ENCODE data around the gene DRG1.

- TF ChIP-seq, protein P1, sequence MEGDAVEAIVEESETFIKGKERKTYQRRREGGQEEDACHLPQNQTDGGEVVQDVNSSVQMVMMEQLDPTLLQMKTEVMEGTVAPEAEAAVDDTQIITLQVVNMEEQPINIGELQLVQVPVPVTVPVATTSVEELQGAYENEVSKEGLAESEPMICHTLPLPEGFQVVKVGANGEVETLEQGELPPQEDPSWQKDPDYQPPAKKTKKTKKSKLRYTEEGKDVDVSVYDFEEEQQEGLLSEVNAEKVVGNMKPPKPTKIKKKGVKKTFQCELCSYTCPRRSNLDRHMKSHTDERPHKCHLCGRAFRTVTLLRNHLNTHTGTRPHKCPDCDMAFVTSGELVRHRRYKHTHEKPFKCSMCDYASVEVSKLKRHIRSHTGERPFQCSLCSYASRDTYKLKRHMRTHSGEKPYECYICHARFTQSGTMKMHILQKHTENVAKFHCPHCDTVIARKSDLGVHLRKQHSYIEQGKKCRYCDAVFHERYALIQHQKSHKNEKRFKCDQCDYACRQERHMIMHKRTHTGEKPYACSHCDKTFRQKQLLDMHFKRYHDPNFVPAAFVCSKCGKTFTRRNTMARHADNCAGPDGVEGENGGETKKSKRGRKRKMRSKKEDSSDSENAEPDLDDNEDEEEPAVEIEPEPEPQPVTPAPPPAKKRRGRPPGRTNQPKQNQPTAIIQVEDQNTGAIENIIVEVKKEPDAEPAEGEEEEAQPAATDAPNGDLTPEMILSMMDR (IDR thresholded peaks at IDR 0.05), result no peak
- TF ChIP-seq MAX (CRISPR knock-in tag; IDR thresholded peaks at IDR 0.05) (no peak), IRF2 (CRISPR knock-in tag; IDR thresholded peaks at IDR 0.05; ENCODE audit: borderline replicate concordance, low read depth) (no peak), EMX1 (CRISPR knock-in tag; IDR thresholded peaks at IDR 0.05) (no peak), ATF2 (CRISPR knock-in tag; IDR thresholded peaks at IDR 0.05; ENCODE audit: borderline replicate concordance, low read depth) (no peak)
- TF ChIP-seq, protein P2, sequence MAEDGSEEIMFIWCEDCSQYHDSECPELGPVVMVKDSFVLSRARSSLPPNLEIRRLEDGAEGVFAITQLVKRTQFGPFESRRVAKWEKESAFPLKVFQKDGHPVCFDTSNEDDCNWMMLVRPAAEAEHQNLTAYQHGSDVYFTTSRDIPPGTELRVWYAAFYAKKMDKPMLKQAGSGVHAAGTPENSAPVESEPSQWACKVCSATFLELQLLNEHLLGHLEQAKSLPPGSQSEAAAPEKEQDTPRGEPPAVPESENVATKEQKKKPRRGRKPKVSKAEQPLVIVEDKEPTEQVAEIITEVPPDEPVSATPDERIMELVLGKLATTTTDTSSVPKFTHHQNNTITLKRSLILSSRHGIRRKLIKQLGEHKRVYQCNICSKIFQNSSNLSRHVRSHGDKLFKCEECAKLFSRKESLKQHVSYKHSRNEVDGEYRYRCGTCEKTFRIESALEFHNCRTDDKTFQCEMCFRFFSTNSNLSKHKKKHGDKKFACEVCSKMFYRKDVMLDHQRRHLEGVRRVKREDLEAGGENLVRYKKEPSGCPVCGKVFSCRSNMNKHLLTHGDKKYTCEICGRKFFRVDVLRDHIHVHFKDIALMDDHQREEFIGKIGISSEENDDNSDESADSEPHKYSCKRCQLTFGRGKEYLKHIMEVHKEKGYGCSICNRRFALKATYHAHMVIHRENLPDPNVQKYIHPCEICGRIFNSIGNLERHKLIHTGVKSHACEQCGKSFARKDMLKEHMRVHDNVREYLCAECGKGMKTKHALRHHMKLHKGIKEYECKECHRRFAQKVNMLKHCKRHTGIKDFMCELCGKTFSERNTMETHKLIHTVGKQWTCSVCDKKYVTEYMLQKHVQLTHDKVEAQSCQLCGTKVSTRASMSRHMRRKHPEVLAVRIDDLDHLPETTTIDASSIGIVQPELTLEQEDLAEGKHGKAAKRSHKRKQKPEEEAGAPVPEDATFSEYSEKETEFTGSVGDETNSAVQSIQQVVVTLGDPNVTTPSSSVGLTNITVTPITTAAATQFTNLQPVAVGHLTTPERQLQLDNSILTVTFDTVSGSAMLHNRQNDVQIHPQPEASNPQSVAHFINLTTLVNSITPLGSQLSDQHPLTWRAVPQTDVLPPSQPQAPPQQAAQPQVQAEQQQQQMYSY (CRISPR knock-in tag; IDR thresholded peaks at IDR 0.05), result no peak
Measured at GRCh38 chr22:31393893-31394292, 5.5 kb upstream of the DRG1 start.
